ENCODE results near the gene TM2D3. TPM values are rescaled to one million over a fixed set of nuclear protein-coding genes. Genes with fewer than 3 reads are reported as not detected.

TM2D3 gene
- total and polyA plus RNA-seq, 4 donors = 22.0 to 44.1 (median 37.9) TPM

DNA sequence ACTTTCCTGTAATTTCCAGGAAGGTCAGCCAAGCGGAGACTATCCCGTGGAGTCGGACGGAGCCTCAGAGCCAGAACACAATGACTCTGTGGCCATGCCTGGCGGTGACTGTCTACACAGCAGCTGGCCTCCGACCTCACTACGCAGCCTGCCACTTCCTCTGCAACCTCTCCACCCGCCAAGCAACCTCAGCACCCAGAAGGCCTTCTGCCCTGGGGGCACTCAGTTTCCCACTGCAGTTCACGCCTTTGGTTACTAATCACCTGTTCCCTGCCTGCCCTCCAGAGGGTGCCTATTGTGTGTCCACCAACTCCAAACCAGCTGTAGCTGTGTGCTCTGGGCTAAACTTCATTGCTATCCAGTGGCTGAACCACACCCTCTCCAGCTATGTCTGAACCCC is 44.0 kb downstream of the TM2D3 start:
- no peak for TF ChIP-seq FOXA2 (IDR thresholded peaks at IDR 0.05)
- peak; percentile 38 for TF ChIP-seq NR2F2 (IDR thresholded peaks at IDR 0.05)
- no peaks in the 10 kb centered on the region for H3K36me3 ChIP-seq (ENCODE audit: control insufficient read depth in 4 of 4, insufficient read depth in 3 of 4, low read depth in 1 of 4, low read length in 3 of 4)
- WGBS = 79% methylated on average over 9 of the region's 9 CpGs
- no peaks in the 10 kb centered on the region for H3K27me3 ChIP-seq (ENCODE audit: control insufficient read depth in 4 of 4, insufficient read depth in 4 of 4, low read length in 3 of 4)
- no peak overlapping the region for H3K9ac ChIP-seq (ENCODE audit: low read depth in 1 of 2, low read length in 2 of 2)
- H3K27ac ChIP-seq (ENCODE audit: low read depth in 1 of 2, low read length in 2 of 2) = no peak overlapping the region
- DNase-seq (ENCODE audit: low spot score) = no peak
- no peak overlapping the region for H3K4me3 ChIP-seq (ENCODE audit: low read depth in 1 of 3, low read length in 3 of 3)
- H3K9me3 ChIP-seq (ENCODE audit: control insufficient read depth in 4 of 4, low read length in 3 of 4) = no peaks in the 10 kb centered on the region
- H3K4me1 ChIP-seq (ENCODE audit: control insufficient read depth in 4 of 4, insufficient read depth in 4 of 4, low read length in 3 of 4) = peaks cover 2 to 6% (median 4%) of the 10 kb centered on the region in 4 donors

- Histone ChIP-seq H3K9me3 (ENCODE audit: control insufficient read depth in 4 of 4, low read length in 3 of 4) (no peaks in the 10 kb centered on the region), H3K4me3 (ENCODE audit: low read depth in 1 of 3, low read length in 3 of 3) (no peak overlapping the region), H3K27ac (ENCODE audit: low read depth in 1 of 2, low read length in 2 of 2) (no peak overlapping the region), H3K36me3 (ENCODE audit: control insufficient read depth in 4 of 4, insufficient read depth in 3 of 4, low read depth in 1 of 4, low read length in 3 of 4) (no peaks in the 10 kb centered on the region), H3K9ac (ENCODE audit: low read depth in 1 of 2, low read length in 2 of 2) (no peak overlapping the region), H3K4me1 (ENCODE audit: control insufficient read depth in 4 of 4, insufficient read depth in 4 of 4, low read length in 3 of 4) (no peaks in the 10 kb centered on the region), H3K27me3 (ENCODE audit: control insufficient read depth in 4 of 4, insufficient read depth in 4 of 4, low read length in 3 of 4) (no peaks in the 10 kb centered on the region)
- TF ChIP-seq RAD21 (IDR thresholded peaks at IDR 0.05) = no peak
- 85% methylated on average over 2 of the region's 2 CpGs for WGBS
- DNase-seq (ENCODE audit: low spot score) = no peak
Observed at GRCh38 chr15:101607108-101607507, 45.1 kb downstream of the TM2D3 start.

- Histone ChIP-seq H3K9ac (ENCODE audit: low read depth in 1 of 2, low read length in 2 of 2) (no peak overlapping the region), H3K27me3 (ENCODE audit: control insufficient read depth in 4 of 4, insufficient read depth in 4 of 4, low read length in 3 of 4) (no peaks in the 10 kb centered on the region), H3K36me3 (ENCODE audit: control insufficient read depth in 4 of 4, insufficient read depth in 3 of 4, low read depth in 1 of 4, low read length in 3 of 4) (no peaks in the 10 kb centered on the region), H3K4me3 (ENCODE audit: low read depth in 1 of 3, low read length in 3 of 3) (no peak overlapping the region), H3K4me1 (ENCODE audit: control insufficient read depth in 4 of 4, insufficient read depth in 4 of 4, low read length in 3 of 4) (no peaks in the 10 kb centered on the region), H3K9me3 (ENCODE audit: control insufficient read depth in 4 of 4, low read length in 3 of 4) (no peaks in the 10 kb centered on the region), H3K27ac (ENCODE audit: low read depth in 1 of 2, low read length in 2 of 2) (no peak overlapping the region)
- no peak for DNase-seq (ENCODE audit: low spot score)
- TF ChIP-seq, protein P1, sequence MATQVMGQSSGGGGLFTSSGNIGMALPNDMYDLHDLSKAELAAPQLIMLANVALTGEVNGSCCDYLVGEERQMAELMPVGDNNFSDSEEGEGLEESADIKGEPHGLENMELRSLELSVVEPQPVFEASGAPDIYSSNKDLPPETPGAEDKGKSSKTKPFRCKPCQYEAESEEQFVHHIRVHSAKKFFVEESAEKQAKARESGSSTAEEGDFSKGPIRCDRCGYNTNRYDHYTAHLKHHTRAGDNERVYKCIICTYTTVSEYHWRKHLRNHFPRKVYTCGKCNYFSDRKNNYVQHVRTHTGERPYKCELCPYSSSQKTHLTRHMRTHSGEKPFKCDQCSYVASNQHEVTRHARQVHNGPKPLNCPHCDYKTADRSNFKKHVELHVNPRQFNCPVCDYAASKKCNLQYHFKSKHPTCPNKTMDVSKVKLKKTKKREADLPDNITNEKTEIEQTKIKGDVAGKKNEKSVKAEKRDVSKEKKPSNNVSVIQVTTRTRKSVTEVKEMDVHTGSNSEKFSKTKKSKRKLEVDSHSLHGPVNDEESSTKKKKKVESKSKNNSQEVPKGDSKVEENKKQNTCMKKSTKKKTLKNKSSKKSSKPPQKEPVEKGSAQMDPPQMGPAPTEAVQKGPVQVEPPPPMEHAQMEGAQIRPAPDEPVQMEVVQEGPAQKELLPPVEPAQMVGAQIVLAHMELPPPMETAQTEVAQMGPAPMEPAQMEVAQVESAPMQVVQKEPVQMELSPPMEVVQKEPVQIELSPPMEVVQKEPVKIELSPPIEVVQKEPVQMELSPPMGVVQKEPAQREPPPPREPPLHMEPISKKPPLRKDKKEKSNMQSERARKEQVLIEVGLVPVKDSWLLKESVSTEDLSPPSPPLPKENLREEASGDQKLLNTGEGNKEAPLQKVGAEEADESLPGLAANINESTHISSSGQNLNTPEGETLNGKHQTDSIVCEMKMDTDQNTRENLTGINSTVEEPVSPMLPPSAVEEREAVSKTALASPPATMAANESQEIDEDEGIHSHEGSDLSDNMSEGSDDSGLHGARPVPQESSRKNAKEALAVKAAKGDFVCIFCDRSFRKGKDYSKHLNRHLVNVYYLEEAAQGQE (IDR thresholded peaks at IDR 0.05) = no peak
- TF ChIP-seq SP1 (IDR thresholded peaks at IDR 0.05) = no peak
- TF ChIP-seq GABPA (IDR thresholded peaks at IDR 0.05 in 1 of 2, conservative IDR thresholded peaks at IDR 0.05 in 1 of 2) = no peak
- no peak for TF ChIP-seq HNF4A (conservative IDR thresholded peaks at IDR 0.05)
- no peak for TF ChIP-seq JUND (IDR thresholded peaks at IDR 0.05)
- no peak for TF ChIP-seq HNF4G (IDR thresholded peaks at IDR 0.05)
- TF ChIP-seq NR2F2 (IDR thresholded peaks at IDR 0.05) = no peak
- TF ChIP-seq FOXA1 (IDR thresholded peaks at IDR 0.05) = no peak
- TF ChIP-seq ATF3 (IDR thresholded peaks at IDR 0.05) = no peak
- whole genome bisulfite sequencing = 95% methylated on average over 4 of the region's 4 CpGs
Observed at GRCh38 chr15:101604124-101604874, 47.9 kb downstream of the TM2D3 start.
